Neural crest cell (in vitro differentiated cells): ENCODE measurements around the gene AIG1. TPM values are rescaled to one million over a fixed set of nuclear protein-coding genes. Genes with fewer than 3 reads are reported as not detected.

ENCODE experiments used
- DNase-seq: peaks from one replicate; pipeline ENCODE4 v3.0.0; 2021; ENCODE audit warnings: low read depth, mixed read lengths, low spot score
- H3K27ac Mint-ChIP-seq: one replicate; pipeline ENCODE4 v1.8.0; 2021; ENCODE audit warnings: mild to moderate bottlenecking, mixed read lengths; ENCODE audit not compliant: unreplicated experiment
- H3K27me3 Mint-ChIP-seq: 2 replicates; pipeline ENCODE4 v1.8.0; 2021; ENCODE audit warnings: low read depth, mild to moderate bottlenecking, mixed read lengths
- H3K36me3 Mint-ChIP-seq: 2 replicates; pipeline ENCODE4 v1.8.0; 2021; ENCODE audit warnings: low read depth, mild to moderate bottlenecking, mixed read lengths
- H3K4me1 Mint-ChIP-seq: 2 replicates; pipeline ENCODE4 v1.8.0; 2021; ENCODE audit warnings: mixed read lengths
- H3K4me3 Mint-ChIP-seq: one replicate; pipeline ENCODE4 v1.8.0; 2021; ENCODE audit warnings: mild to moderate bottlenecking, mixed read lengths
- H3K9me3 Mint-ChIP-seq: 2 replicates; pipeline ENCODE4 v1.8.0; 2021; ENCODE audit warnings: mixed read lengths
- total RNA-seq: library from RNA; stranded (reverse); gene quantifications from 2 replicates; pipeline ENCODE4 v1.2.1, GENCODE V29; 2021
- TF ChIP-seq, protein P1 (sequence below): fragments of 200-600 bp; sonication (generic); conservative IDR thresholded peaks from 2 replicates; pipeline ENCODE4 v1.5.0; 2021; ENCODE audit warnings: antibody characterized with exemption, mild to moderate bottlenecking

The AIG1 gene
- total RNA-seq, 1 donor from 2014 or later = 22.9 TPM

DNA sequence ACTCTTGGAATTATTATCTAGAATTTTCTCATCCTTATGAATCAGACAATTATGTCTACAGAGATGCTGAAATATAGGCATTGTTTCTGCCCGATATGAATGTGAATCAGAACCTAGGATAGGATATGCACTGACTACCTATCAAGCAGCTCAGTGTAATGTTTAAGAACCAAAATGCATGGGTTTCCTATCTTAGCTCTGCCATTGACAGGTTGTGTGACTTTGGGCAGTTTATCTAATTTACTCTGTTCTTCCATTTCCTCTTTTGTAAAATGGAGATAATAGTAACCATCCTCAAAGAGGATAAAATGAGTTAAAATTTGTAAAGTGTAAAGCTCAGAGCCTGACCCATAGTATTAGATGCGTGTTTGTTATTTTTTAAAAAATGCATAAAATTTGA, 10.2 kb upstream of the AIG1 start:
- TF ChIP-seq, protein P1, sequence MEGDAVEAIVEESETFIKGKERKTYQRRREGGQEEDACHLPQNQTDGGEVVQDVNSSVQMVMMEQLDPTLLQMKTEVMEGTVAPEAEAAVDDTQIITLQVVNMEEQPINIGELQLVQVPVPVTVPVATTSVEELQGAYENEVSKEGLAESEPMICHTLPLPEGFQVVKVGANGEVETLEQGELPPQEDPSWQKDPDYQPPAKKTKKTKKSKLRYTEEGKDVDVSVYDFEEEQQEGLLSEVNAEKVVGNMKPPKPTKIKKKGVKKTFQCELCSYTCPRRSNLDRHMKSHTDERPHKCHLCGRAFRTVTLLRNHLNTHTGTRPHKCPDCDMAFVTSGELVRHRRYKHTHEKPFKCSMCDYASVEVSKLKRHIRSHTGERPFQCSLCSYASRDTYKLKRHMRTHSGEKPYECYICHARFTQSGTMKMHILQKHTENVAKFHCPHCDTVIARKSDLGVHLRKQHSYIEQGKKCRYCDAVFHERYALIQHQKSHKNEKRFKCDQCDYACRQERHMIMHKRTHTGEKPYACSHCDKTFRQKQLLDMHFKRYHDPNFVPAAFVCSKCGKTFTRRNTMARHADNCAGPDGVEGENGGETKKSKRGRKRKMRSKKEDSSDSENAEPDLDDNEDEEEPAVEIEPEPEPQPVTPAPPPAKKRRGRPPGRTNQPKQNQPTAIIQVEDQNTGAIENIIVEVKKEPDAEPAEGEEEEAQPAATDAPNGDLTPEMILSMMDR = no peak
- Mint-ChIP-seq H3K9me3 (peaks cover 2% of the 10 kb centered on the region), H3K27me3 (no peaks in the 10 kb centered on the region), H3K36me3 (peaks cover 2% of the 10 kb centered on the region), H3K4me1 (no peaks in the 10 kb centered on the region), H3K27ac (no peak overlapping the region), H3K4me3 (no peak overlapping the region)
- DNase-seq = no peak

DNA sequence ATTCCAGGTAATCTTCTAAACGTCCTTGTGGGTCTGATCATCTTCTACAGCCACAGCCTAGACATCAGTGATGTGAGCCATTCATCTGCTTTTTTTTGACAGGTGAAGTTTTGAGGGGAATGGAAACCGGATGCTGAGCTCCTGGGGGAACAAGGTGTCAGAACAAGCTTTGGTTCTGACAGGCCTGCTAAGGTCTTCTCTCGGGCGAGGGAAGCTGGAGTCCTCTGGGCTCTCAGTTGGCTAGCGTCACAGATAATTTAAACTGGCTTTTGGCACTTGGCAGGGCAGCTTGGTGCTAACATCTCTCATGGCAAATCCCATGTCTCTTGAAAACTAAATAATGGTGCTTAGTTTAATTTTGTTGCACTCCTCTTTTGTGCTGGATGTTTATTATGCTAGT, 8.4 kb upstream of the AIG1 start:
- H3K4me3 Mint-ChIP-seq = no peak overlapping the region
- peaks cover 2% of the 10 kb centered on the region for H3K9me3 Mint-ChIP-seq
- no peaks in the 10 kb centered on the region for H3K4me1 Mint-ChIP-seq
- no peak for DNase-seq
- peaks cover 2% of the 10 kb centered on the region for H3K36me3 Mint-ChIP-seq
- H3K27ac Mint-ChIP-seq = no peak overlapping the region
- TF ChIP-seq, protein P1 = no peak
- no peaks in the 10 kb centered on the region for H3K27me3 Mint-ChIP-seq

DNA sequence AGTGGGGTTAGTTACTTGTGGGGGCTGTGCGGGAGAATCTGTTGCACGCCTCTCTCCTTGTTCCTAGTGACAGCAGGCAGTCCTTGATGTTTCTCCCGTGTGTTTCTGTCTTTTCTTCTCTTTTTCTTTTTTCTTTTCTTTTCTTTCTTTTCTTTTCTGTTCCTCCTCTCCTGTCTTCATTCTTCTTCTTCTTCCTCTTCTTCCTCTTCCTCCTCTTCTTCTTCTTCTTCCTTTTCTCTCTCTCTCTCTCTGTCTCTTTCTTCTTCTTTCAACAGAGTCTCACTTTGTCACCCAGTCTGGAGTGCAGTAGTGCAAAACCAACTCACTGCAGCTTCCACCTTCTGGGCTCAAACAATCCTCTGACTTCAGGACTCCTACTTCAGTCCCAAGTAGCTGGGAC, 6.8 kb upstream of the AIG1 start:
- H3K36me3 Mint-ChIP-seq = peaks cover 2% of the 10 kb centered on the region
- peaks cover under 1% of the 10 kb centered on the region for H3K4me1 Mint-ChIP-seq
- no peak overlapping the region for H3K27ac Mint-ChIP-seq
- no peaks in the 10 kb centered on the region for H3K9me3 Mint-ChIP-seq
- no peak for DNase-seq
- TF ChIP-seq, protein P1 = no peak
- H3K4me3 Mint-ChIP-seq = no peak overlapping the region
- no peaks in the 10 kb centered on the region for H3K27me3 Mint-ChIP-seq

DNA sequence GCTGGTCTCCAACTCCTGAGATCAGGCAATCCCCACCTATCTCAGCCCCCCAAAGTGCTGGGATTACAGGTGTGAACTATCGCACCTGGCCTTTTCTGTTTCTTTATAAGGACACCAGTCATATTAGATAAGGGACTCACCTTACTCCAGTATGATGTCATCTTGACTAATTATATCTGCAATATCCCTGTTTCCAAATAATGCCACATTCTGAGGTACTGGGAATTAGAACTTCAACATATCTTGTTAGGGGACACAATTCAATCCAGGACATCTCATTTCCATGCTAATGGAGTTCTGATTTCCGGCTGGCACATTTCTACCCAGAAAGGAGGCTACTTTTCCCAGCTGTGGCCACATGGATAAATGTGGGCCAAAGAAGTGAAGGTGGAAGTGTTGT, 6.4 kb upstream of the AIG1 start:
- no peaks in the 10 kb centered on the region for H3K9me3 Mint-ChIP-seq
- peaks cover 3% of the 10 kb centered on the region for H3K27me3 Mint-ChIP-seq
- TF ChIP-seq, protein P1 = no peak
- H3K4me3 Mint-ChIP-seq = no peak overlapping the region
- H3K36me3 Mint-ChIP-seq = no peaks in the 10 kb centered on the region
- H3K4me1 Mint-ChIP-seq = peaks cover 4% of the 10 kb centered on the region
- no peak for DNase-seq
- H3K27ac Mint-ChIP-seq = no peak overlapping the region

DNA sequence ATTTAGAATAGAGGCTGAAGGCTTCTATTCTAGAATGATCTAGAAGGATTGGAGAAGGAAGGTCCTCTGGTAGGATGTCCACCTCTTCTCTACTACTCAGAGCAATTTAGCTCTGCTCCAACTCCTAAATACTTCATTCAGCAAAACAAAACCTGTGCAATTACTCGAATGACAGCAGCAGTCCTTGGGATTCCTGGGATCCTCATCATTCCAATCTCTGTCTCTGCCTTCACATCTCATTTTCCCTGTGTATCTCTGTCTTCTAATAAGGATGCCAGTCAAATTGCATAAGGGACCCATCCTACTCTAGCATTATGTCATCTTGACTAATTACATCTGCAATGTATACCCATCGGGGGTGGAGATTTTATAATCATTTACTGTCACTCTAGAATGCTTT, 5.5 kb upstream of the AIG1 start:
- Mint-ChIP-seq H3K4me3 (no peak overlapping the region), H3K27me3 (peaks cover 3% of the 10 kb centered on the region), H3K4me1 (peaks cover 12% of the 10 kb centered on the region), H3K36me3 (no peaks in the 10 kb centered on the region), H3K9me3 (no peaks in the 10 kb centered on the region), H3K27ac (no peak overlapping the region)
- TF ChIP-seq, protein P1 = no peak
- no peak for DNase-seq

DNA sequence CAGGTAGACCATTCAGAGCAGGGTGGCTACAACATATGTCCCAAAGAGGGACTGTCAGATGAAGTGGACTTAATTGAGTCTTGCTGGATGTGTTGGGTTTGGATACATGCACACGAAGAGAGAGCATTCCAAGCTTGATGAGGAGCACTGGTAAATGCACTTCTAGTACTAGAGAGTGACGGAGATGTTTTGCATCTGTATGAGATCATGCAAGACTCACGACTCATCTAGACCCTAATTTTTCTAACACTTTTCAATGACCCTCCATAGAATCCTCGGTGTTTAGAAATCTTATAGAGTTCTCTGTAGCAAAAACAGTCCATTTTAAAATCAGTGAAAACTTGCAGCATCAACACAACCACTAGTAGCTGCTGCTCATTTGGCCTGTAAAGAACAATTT, 4.8 kb upstream of the AIG1 start:
- H3K27me3 Mint-ChIP-seq = peaks cover 3% of the 10 kb centered on the region

More for the DNA sequence above, 4.8 kb upstream of the AIG1 start:
- DNase-seq = no peak
- peaks cover 15% of the 10 kb centered on the region for H3K4me1 Mint-ChIP-seq
- no peak overlapping the region for H3K4me3 Mint-ChIP-seq
- no peak overlapping the region for H3K27ac Mint-ChIP-seq
- no peaks in the 10 kb centered on the region for H3K9me3 Mint-ChIP-seq
- TF ChIP-seq, protein P1 = no peak
- no peaks in the 10 kb centered on the region for H3K36me3 Mint-ChIP-seq
